Activated CD8-positive, alpha-beta T cell treated with anti-CD3 and anti-CD28 coated beads for 36 hours (primary cell): ENCODE results near the gene RIMOC1. TPM values are rescaled to one million over a fixed set of nuclear protein-coding genes. Genes with fewer than 3 reads are reported as not detected.

Experiments
- ATAC-seq: fragments of 200-7000 bp; cut with Tn5 transposase; one replicate; pipeline ENCODE4 v1.10.0; 2021; ENCODE audit warnings: mild to moderate bottlenecking, moderate library complexity
- CTCF ChIA-PET: fragments of 350-600 bp; sonication (Branson Sonifier 250); formaldehyde crosslinking; loops from one replicate; lab custom pipeline; 2021; ENCODE audit warnings: antibody characterized with exemption; lab: Charles Lee
- POLR2A ChIA-PET: fragments of 350-600 bp; sonication (Branson Sonifier 250); formaldehyde crosslinking; loops from one replicate; lab custom pipeline; 2021; ENCODE audit warnings: antibody characterized with exemption; lab: Charles Lee
- DNase-seq: peaks from one replicate; pipeline ENCODE4 v3.0.0-alpha.2; 2020
- H3K27ac Mint-ChIP-seq: one replicate; pipeline ENCODE4 v1.8.0; 2021; ENCODE audit warnings: mild to moderate bottlenecking, mixed read lengths
- H3K27me3 Mint-ChIP-seq: one replicate; pipeline ENCODE4 v1.8.0; 2021; ENCODE audit warnings: mixed read lengths
- H3K36me3 Mint-ChIP-seq: one replicate; pipeline ENCODE4 v1.8.0; 2021; ENCODE audit warnings: low read depth, mixed read lengths
- H3K4me1 Mint-ChIP-seq: one replicate; pipeline ENCODE4 v1.8.0; 2021; ENCODE audit warnings: low read depth, mixed read lengths
- H3K4me3 Mint-ChIP-seq: one replicate; pipeline ENCODE4 v1.8.0; 2021; ENCODE audit warnings: mild to moderate bottlenecking, moderate library complexity, mixed read lengths
- H3K9me3 Mint-ChIP-seq: one replicate; pipeline ENCODE4 v1.8.0; 2021; ENCODE audit warnings: mixed read lengths
- intact Hi-C: fragments of 100-400 bp; cut with micrococcal nuclease; formaldehyde crosslinking; loops from one replicate; pipeline ENCODE4 v1.10.0; 2022
- total RNA-seq, 2 experiments: library from RNA; stranded (reverse); gene quantifications; one replicate each; pipeline ENCODE4 v1.2.3, GENCODE V29; 2021
- TF ChIP-seq, protein P1 (sequence below): fragments of 200-600 bp; IDR thresholded peaks from one replicate; pipeline ENCODE4 v1.8.0; 2022; ENCODE audit warnings: antibody characterized with exemption, mild to moderate bottlenecking

The RIMOC1 gene
- total RNA-seq, 2 experiments from 2014 or later: 19.5 to 19.8 TPM

DNA sequence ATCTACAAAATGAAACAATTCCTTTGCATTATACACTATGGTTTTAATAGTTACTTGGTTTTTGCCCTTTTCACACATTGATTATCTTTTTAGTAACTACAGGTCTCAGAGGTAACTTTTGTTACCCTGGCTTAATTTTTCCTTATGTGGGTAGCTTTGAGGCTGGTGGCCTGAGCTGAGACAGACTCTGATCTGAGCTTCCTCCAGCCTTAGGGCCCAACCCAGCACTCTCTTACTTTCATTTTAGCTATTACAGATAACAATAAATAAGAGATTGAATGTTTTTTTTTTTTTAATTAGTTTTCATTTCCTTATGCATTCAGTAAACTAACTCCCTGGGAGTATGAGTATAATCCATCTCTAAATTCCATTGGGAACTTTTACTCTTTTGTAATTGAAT, 18.9 kb upstream of the RIMOC1 start:
- TF ChIP-seq, protein P1, sequence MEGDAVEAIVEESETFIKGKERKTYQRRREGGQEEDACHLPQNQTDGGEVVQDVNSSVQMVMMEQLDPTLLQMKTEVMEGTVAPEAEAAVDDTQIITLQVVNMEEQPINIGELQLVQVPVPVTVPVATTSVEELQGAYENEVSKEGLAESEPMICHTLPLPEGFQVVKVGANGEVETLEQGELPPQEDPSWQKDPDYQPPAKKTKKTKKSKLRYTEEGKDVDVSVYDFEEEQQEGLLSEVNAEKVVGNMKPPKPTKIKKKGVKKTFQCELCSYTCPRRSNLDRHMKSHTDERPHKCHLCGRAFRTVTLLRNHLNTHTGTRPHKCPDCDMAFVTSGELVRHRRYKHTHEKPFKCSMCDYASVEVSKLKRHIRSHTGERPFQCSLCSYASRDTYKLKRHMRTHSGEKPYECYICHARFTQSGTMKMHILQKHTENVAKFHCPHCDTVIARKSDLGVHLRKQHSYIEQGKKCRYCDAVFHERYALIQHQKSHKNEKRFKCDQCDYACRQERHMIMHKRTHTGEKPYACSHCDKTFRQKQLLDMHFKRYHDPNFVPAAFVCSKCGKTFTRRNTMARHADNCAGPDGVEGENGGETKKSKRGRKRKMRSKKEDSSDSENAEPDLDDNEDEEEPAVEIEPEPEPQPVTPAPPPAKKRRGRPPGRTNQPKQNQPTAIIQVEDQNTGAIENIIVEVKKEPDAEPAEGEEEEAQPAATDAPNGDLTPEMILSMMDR: no peak
- intact Hi-C loops: no loop called here
- peaks cover 9% of the 10 kb centered on the region for H3K27me3 Mint-ChIP-seq
- H3K4me1 Mint-ChIP-seq: no peaks in the 10 kb centered on the region
- H3K27ac Mint-ChIP-seq: no peak overlapping the region
- no peak for ATAC-seq
- DNase-seq: no peak
- no peak overlapping the region for H3K4me3 Mint-ChIP-seq
- no peaks in the 10 kb centered on the region for H3K9me3 Mint-ChIP-seq
- H3K36me3 Mint-ChIP-seq: no peaks in the 10 kb centered on the region
- ChIA-PET POLR2A (no interaction called here), CTCF (interaction anchor here (0.7 to 1.1 kb wide), 2 partner anchors 9 to 14 kb away, joined by 3 to 4 read pairs; no protein-coding TSS in a partner anchor)

DNA sequence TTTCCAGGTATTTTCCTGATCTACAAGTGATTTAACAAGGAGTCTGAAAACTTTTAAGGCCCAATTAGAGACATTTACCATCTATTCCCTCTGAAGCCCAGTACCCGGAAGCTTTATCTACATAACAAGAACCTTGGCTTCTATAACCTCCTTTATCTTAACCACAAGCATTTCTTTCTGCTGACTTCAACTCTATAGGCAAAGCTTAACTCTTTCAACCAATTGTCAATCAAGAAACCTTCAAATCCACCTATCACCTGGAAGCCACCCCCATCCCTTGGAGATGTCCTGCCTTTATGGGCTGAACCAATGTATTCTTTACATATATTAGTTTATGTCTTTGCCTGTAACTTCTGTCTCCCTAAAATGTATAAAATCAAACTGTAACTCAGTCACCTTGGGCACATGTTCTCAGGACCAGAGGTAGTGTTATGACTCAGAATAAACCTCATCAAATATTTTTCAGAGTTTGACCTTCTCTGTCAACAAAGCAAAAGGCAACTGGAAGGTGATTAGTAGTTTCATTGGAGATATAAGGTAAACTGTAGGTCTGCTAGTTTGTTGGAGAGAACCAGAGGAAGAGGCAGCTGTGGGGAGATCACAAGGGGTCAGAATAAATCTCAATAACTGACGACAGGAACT, 13.0 kb upstream of the RIMOC1 start:
- intact Hi-C loops: no loop called here
- TF ChIP-seq, protein P1: no peak
- no peak overlapping the region for H3K27ac Mint-ChIP-seq
- ChIA-PET POLR2A (no interaction called here), CTCF (interaction anchor here (1.1 to 1.3 kb wide), 2 partner anchors 34 to 35 kb away, joined by 3 to 4 read pairs; no protein-coding TSS in a partner anchor)
- peaks cover 21% of the 10 kb centered on the region for H3K27me3 Mint-ChIP-seq
- H3K4me3 Mint-ChIP-seq: no peak overlapping the region
- ATAC-seq (peak; percentile 53), DNase-seq (peak; percentile 12)
- H3K36me3 Mint-ChIP-seq: no peaks in the 10 kb centered on the region
- H3K4me1 Mint-ChIP-seq: peaks cover 10% of the 10 kb centered on the region
- no peaks in the 10 kb centered on the region for H3K9me3 Mint-ChIP-seq

DNA sequence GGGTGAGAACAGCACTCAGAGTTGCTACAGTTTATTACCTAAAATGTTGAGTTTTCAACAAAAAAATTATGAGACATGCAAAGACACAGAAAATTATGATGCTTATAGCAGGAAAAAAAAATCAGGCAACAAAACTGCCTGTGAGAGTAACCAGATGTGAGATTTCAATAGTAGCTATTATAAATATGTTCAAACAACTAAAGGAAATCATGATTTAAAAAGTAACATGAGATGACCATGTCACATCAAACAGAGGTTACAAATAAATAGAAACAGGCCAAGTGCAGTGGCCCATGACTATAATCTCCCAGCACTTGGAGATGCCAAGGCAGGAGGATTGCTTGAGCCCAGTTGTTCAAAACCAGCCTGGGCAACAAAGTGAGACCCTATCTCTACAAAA, 12.1 kb upstream of the RIMOC1 start:
- Mint-ChIP-seq H3K27me3 (peaks cover 28% of the 10 kb centered on the region), H3K9me3 (no peaks in the 10 kb centered on the region), H3K36me3 (no peaks in the 10 kb centered on the region), H3K4me3 (no peak overlapping the region), H3K27ac (no peak overlapping the region), H3K4me1 (peaks cover 10% of the 10 kb centered on the region)
- POLR2A ChIA-PET: no interaction called here
- DNase-seq: no peak
- no peak for ATAC-seq
- CTCF ChIA-PET: interaction anchor here (1.3 kb wide), 1 partner anchor 35 kb away, joined by 3 read pairs; no protein-coding TSS in a partner anchor
- TF ChIP-seq, protein P1: no peak
- intact Hi-C loops: no loop called here

DNA sequence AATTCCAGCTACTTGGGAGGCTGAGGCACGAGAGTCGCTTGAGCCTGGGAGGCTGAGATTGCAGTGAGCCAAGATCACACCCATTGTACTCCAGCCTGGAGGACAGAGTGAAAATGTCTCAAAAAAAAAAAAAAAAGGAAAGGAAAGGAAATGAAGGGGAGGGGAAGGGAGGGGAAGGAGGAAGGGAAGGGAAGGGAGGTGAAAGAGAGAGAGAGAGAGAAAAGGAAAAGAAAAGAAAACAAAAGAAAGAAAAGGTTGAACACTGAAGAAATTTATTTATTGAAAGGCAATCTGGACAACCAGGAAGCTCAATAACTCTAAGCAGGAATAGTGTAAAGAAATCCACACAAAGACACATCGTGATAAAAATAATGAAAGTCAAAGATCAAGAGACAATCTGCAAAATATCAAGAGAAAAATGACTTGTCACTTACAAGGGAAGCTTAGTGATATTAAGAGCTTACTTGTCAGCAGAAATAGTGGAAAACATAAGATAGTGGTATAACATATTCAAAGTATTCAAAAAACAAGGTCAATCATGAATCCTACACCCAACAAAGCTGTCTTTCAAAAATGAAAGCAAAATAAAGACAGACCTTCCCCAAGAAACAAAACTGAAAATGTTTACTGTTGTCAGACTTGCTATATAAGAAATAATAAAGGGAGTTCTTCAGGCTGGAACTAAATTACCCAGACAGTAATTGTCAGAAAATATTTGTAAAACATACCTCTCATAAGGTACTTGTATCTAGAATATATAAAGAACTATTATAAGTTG, 10.9 kb upstream of the RIMOC1 start:
- ATAC-seq (no peak), DNase-seq (no peak)
- no peaks in the 10 kb centered on the region for H3K36me3 Mint-ChIP-seq
- peaks cover 20% of the 10 kb centered on the region for H3K27me3 Mint-ChIP-seq
- ChIA-PET POLR2A (no interaction called here), CTCF (no interaction called here)
- no peaks in the 10 kb centered on the region for H3K9me3 Mint-ChIP-seq
- H3K4me3 Mint-ChIP-seq: no peak overlapping the region
- TF ChIP-seq, protein P1: no peak
- no peak overlapping the region for H3K27ac Mint-ChIP-seq
- intact Hi-C loops: no loop called here
- peaks cover 10% of the 10 kb centered on the region for H3K4me1 Mint-ChIP-seq

DNA sequence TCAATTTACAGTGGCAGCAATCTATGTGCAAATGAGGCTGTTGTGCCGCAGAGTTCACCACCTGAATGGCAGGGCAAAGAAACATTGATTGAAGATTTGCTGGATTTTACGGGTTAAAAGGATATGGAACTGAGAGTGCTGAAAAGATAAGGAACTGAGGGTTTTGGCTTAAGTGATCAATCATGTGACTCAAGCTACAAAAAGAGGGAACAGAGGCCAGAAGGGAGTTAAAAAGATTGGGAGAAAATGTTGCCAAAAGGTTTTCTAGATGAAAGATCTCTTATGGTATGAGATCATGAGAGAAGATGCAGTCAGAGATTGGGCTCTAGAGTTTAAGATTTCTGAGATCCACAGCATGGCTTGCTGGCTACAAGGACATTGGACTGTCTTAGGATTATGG, 7.9 kb upstream of the RIMOC1 start:
- ATAC-seq: no peak
- no peak overlapping the region for H3K27ac Mint-ChIP-seq
- intact Hi-C loops: no loop called here
- peaks cover 19% of the 10 kb centered on the region for H3K27me3 Mint-ChIP-seq
- H3K9me3 Mint-ChIP-seq: no peaks in the 10 kb centered on the region
- CTCF ChIA-PET: interaction anchor here (1.5 kb wide), 1 partner anchor 40 kb away, joined by 5 read pairs; no protein-coding TSS in a partner anchor
- peaks cover 8% of the 10 kb centered on the region for H3K4me1 Mint-ChIP-seq
- TF ChIP-seq, protein P1: no peak
- POLR2A ChIA-PET: interaction anchor here (0.6 kb wide), 1 partner anchor 14 kb away, joined by 3 read pairs; no protein-coding TSS in a partner anchor
- DNase-seq: no peak
- H3K4me3 Mint-ChIP-seq: no peak overlapping the region
- H3K36me3 Mint-ChIP-seq: no peaks in the 10 kb centered on the region
